Osteoblast (primary cell): ENCODE measurements around the gene NTMT1. TPM values are rescaled to one million over a fixed set of nuclear protein-coding genes. Genes with fewer than 3 reads are reported as not detected.
A peak's percentile ranks its signal among the peaks of the same experiment; 100 is the strongest.

Experiments used
- DNase-seq: peaks from one replicate; pipeline ENCODE4 v3.0.0; 2011; ENCODE audit warnings: low spot score, mixed read lengths; ENCODE audit not compliant: insufficient read length; ENCODE audit errors: missing footprints
- H2AFZ ChIP-seq: 2 replicates; pipeline ENCODE4 v1.6.0; 2011; ENCODE audit warnings: mild to moderate bottlenecking, low read length
- H3K27ac ChIP-seq: 2 replicates; pipeline ENCODE4 v1.5.1; 2011; ENCODE audit warnings: mild to moderate bottlenecking, low read depth, low read length, moderate library complexity
- H3K27me3 ChIP-seq: 2 replicates; pipeline ENCODE4 v1.6.0; 2012; ENCODE audit warnings: mild to moderate bottlenecking, control low read depth, inconsistent platforms, low read length, moderate library complexity; ENCODE audit not compliant: insufficient read depth
- H3K36me3 ChIP-seq: 2 replicates; pipeline ENCODE4 v1.5.1; 2011; ENCODE audit warnings: mild to moderate bottlenecking, low read length, control low read depth, moderate library complexity; ENCODE audit not compliant: insufficient read depth
- H3K4me1 ChIP-seq: 2 replicates; pipeline ENCODE4 v1.5.1; 2011; ENCODE audit warnings: mild to moderate bottlenecking, low read length, control low read depth, moderate library complexity; ENCODE audit not compliant: insufficient read depth
- H3K4me2 ChIP-seq: 2 replicates; pipeline ENCODE4 v1.6.0; 2011; ENCODE audit warnings: mild to moderate bottlenecking, low read length; ENCODE audit not compliant: insufficient read depth
- H3K4me3 ChIP-seq: fragments of 200-600 bp; sonication (generic); 3 replicates; pipeline ENCODE4 v1.5.1; 2012; ENCODE audit warnings: mild to moderate bottlenecking, low read length, inconsistent platforms; ENCODE audit not compliant: insufficient read depth
- H3K79me2 ChIP-seq: 2 replicates; pipeline ENCODE4 v1.6.0; 2012; ENCODE audit warnings: mild to moderate bottlenecking, low read length, control low read depth, inconsistent platforms; ENCODE audit not compliant: insufficient read depth
- H3K9me3 ChIP-seq: 2 replicates; pipeline ENCODE4 v1.5.1; 2011; ENCODE audit warnings: low read depth, low read length, control low read depth
- H4K20me1 ChIP-seq: 2 replicates; pipeline ENCODE4 v1.6.0; 2012; ENCODE audit warnings: mild to moderate bottlenecking, low read length, control low read depth; ENCODE audit not compliant: insufficient read depth
- CTCF ChIP-seq: IDR thresholded peaks from 2 replicates; pipeline ENCODE4 v1.5.1; 2011; ENCODE audit warnings: mild to moderate bottlenecking, low read depth, low read length, moderate library complexity; ENCODE audit errors: extremely low read depth
- total RNA-seq: library from RNA; depleted of rRNA; stranded (reverse); fragments of >200 nt; gene quantifications from 2 replicates; pipeline ENCODE4 v1.2.3, GENCODE V29; 2012

Gene NTMT1
- total RNA-seq, 1 donor, result 26.4 TPM

- Histone ChIP-seq H3K27me3 (no peaks in the 10 kb centered on the region), H3K27ac (peak overlapping the region; percentile 33), H3K4me2 (peak overlapping the region; percentile 83), H4K20me1 (peaks cover 17% of the 10 kb centered on the region), H2AFZ (no peak overlapping the region), H3K4me3 (peak overlapping the region; percentile 76), H3K4me1 (peaks cover 36% of the 10 kb centered on the region), H3K36me3 (peaks cover 7% of the 10 kb centered on the region), H3K9me3 (no peaks in the 10 kb centered on the region), H3K79me2 (peaks cover 34% of the 10 kb centered on the region)
- peak; percentile 91 for DNase-seq
- TF ChIP-seq CTCF, result no peak
Observed at GRCh38 chr9:129666575-129666974, 40.6 kb downstream of the NTMT1 start.

GRCh38 chr9:129667378-129667777, 41.4 kb downstream of the NTMT1 start:
- Histone ChIP-seq H2AFZ (no peak overlapping the region), H3K4me2 (peak overlapping the region; percentile 83), H3K4me3 (peak overlapping the region; percentile 76), H3K79me2 (peaks cover 42% of the 10 kb centered on the region), H3K36me3 (peaks cover 7% of the 10 kb centered on the region), H3K27ac (no peak overlapping the region), H3K4me1 (peaks cover 42% of the 10 kb centered on the region), H4K20me1 (peaks cover 25% of the 10 kb centered on the region), H3K27me3 (no peaks in the 10 kb centered on the region), H3K9me3 (no peaks in the 10 kb centered on the region)
- no peak for DNase-seq
- no peak for TF ChIP-seq CTCF

DNA sequence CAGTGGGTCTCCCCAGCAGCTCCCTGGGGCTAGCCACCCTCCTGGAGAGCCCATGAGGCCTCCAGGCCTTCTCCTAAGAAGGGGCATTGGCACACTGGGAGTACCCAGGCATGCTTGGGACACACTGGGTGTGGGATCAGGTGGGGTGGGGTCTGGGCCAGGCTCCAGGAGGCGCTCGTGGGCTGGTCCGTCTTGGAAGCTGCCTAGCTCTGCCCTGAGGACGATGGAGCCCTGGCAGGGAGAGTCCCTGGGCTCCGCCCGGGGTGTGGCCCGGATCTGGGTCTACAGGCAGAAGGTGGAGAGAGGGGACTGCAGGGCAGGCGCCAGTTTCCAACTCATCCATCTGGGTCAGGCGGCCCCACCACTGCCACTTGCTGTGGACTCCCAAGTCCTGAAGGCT, 41.9 kb downstream of the NTMT1 start:
- Histone ChIP-seq H3K4me1 (peaks cover 42% of the 10 kb centered on the region), H3K79me2 (peaks cover 43% of the 10 kb centered on the region)

More for the DNA sequence above, 41.9 kb downstream of the NTMT1 start:
- no peak for TF ChIP-seq CTCF
- Histone ChIP-seq H4K20me1 (peaks cover 28% of the 10 kb centered on the region), H2AFZ (no peak overlapping the region), H3K9me3 (no peaks in the 10 kb centered on the region), H3K27ac (no peak overlapping the region), H3K4me3 (peak overlapping the region; percentile 76), H3K27me3 (no peaks in the 10 kb centered on the region), H3K36me3 (peaks cover 7% of the 10 kb centered on the region), H3K4me2 (peak overlapping the region; percentile 83)
- peak; percentile 64 for DNase-seq
